HG03060 (cell line): ENCODE results near the gene NOC2L.
"Not testable (repeated sequence)": the region's sequence is repeated elsewhere in the genome, so short reads cannot be mapped to it uniquely, and the experiment has no call there.

Experiments
- ATAC-seq: cut with Tn5 transposase; IDR thresholded peaks from one replicate; pipeline ENCODE4 v1.9.1; 2021; ENCODE audit warnings: low read depth, moderate number of reproducible peaks; ENCODE audit not compliant: unreplicated experiment

The NOC2L gene

GRCh38 chr1:907611-908451 is 51.2 kb downstream of the NOC2L start:
- no peak for ATAC-seq

GRCh38 chr1:906600-907420 is 52.2 kb downstream of the NOC2L start:
- ATAC-seq, result no peak

GRCh38 chr1:905811-906599 is 53.1 kb downstream of the NOC2L start:
- ATAC-seq, result no peak

GRCh38 chr1:905071-905749 is 53.8 kb downstream of the NOC2L start:
- ATAC-seq, result no peak

- no peak for ATAC-seq
These were observed 54.6 kb downstream of the NOC2L start for GRCh38 chr1:904310-904950.

GRCh38 chr1:903721-904271 is 55.3 kb downstream of the NOC2L start:
- ATAC-seq, result no peak

GRCh38 chr1:903305-903704 is 55.8 kb downstream of the NOC2L start:
- ATAC-seq, result no peak

GRCh38 chr1:902802-903201 is 56.3 kb downstream of the NOC2L start:
- no peak for ATAC-seq

- no peak for ATAC-seq
These were observed 57.8 kb downstream of the NOC2L start for GRCh38 chr1:901108-901859.

GRCh38 chr1:899636-900317 is 59.3 kb downstream of the NOC2L start:
- no peak for ATAC-seq

- ATAC-seq, result not testable (repeated sequence)
These were observed 61.1 kb downstream of the NOC2L start for GRCh38 chr1:897951-898350.

GRCh38 chr1:897226-897625 is 61.8 kb downstream of the NOC2L start:
- no peak for ATAC-seq
